Measurements from ENCODE around the gene COPS8.

DNA sequence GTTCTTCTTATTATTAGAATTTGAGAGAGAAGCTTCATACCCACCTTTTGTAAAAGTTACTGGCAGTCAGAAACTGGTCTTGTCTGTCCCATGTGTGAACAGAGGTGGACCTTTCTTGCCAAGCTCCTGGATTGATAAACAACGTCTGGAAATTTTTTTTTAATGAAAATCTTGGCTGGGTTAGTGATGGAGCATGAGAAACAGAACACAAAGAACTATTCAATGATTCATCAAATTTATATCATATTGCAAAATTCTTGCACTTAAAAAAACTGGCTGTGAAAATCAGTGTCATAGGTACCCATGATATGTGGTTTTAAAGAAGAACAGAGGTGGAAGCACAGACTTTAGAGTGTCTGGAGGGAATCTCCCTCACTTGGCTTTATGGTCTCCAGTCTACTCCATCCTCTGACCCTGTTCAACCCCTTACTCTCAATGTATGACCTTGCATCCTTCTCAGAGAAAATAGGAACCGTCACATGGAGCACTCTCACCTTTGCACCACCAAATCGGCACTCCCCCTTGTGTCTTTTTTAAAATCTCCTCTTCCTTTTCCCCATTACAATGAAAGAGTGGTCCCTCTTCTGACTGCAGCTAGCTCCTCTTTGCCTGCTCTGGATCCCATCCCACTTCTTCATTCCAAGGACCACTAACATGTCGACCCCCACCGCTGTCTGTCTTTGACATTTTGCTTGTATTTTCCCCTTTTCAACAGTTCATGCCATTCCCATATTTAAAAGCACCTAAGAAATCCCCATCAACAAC is 58.2 kb downstream of the COPS8 start:
- TF ChIP-seq POLR2A (IDR thresholded peaks at IDR 0.05) (no peak), CTCF (IDR thresholded peaks at IDR 0.05) (no peak)
